Liver (tissue), 3 donors: ENCODE measurements around the gene GALR2.

Experiments used
- CTCF ChIP-seq: fragments of 150-350 bp; IDR thresholded peaks from 2 replicates; pipeline ENCODE4 v1.5.1; 2017; ENCODE audit warnings: improper control_type of control experiment, low read depth, low read length; ENCODE audit not compliant: missing input control
- FOXA1 ChIP-seq: IDR thresholded peaks from 2 replicates; pipeline ENCODE4 v1.6.1; 2016; ENCODE audit warnings: antibody characterized with exemption
- GABPA ChIP-seq, 2 donors: IDR thresholded peaks in 1 of 2; conservative IDR thresholded peaks in 1 of 2; 2 replicates each; pipeline ENCODE4 v1.6.1; 2016; ENCODE audit warnings: antibody characterized with exemption in 2 of 2, mild to moderate bottlenecking in 1 of 2, moderate library complexity in 1 of 2
- MAX ChIP-seq: IDR thresholded peaks from 2 replicates; pipeline ENCODE4 v1.6.1; 2016; ENCODE audit warnings: antibody characterized with exemption
- donor health status: healthy.
- donor health status: healthy.

GRCh38 chr17:76027159-76027839, 47.3 kb upstream of the GALR2 start, which contains the start of gene EVPL:
- TF ChIP-seq CTCF (no peak), MAX (no peak), GABPA (IDR thresholded peaks at IDR 0.05 in 1 of 2, conservative IDR thresholded peaks at IDR 0.05 in 1 of 2) (no peak), FOXA1 (no peak)
